NT2/D1 (cell line): ENCODE results near the gene TANC1.

Source experiments
- DNase-seq: peaks from one replicate; pipeline ENCODE4 v3.0.0-alpha.2; 2011; ENCODE audit warnings: low read depth, low spot score
- H3K27me3 ChIP-seq: 2 replicates; pipeline ENCODE4 v1.6.0; 2011; ENCODE audit warnings: mild to moderate bottlenecking; ENCODE audit not compliant: insufficient read length, insufficient read depth
- H3K36me3 ChIP-seq: 2 replicates; pipeline ENCODE4 v1.6.1; 2011; ENCODE audit warnings: mild to moderate bottlenecking, low read length, mixed read lengths; ENCODE audit not compliant: insufficient read depth, insufficient read length
- H3K4me1 ChIP-seq: 2 replicates; pipeline ENCODE4 v1.5.1; 2011; ENCODE audit not compliant: insufficient read depth, insufficient read length
- H3K4me3 ChIP-seq: 2 replicates; pipeline ENCODE4 v1.5.1; 2011; ENCODE audit warnings: low read depth; ENCODE audit not compliant: insufficient read length
- H3K9ac ChIP-seq: 2 replicates; pipeline ENCODE4 v1.6.0; 2011; ENCODE audit warnings: low read depth; ENCODE audit not compliant: insufficient read length
- H3K9me3 ChIP-seq: 2 replicates; pipeline ENCODE4 v1.5.1; 2011; ENCODE audit warnings: mild to moderate bottlenecking, low read length; ENCODE audit not compliant: insufficient read depth
- SUZ12 ChIP-seq: IDR thresholded peaks from 2 replicates; pipeline ENCODE4 v1.6.1; 2011; ENCODE audit not compliant: insufficient read length, insufficient read depth; ENCODE audit errors: extremely low read depth
- YY1 ChIP-seq: IDR thresholded peaks from 2 replicates; pipeline ENCODE4 v1.6.1; 2011; ENCODE audit not compliant: insufficient read length, insufficient read depth
- ZNF274 ChIP-seq: IDR thresholded peaks from 2 replicates; pipeline ENCODE4 v1.6.1; 2011; ENCODE audit warnings: mild to moderate bottlenecking, low read depth, low read length

TANC1 gene

DNA sequence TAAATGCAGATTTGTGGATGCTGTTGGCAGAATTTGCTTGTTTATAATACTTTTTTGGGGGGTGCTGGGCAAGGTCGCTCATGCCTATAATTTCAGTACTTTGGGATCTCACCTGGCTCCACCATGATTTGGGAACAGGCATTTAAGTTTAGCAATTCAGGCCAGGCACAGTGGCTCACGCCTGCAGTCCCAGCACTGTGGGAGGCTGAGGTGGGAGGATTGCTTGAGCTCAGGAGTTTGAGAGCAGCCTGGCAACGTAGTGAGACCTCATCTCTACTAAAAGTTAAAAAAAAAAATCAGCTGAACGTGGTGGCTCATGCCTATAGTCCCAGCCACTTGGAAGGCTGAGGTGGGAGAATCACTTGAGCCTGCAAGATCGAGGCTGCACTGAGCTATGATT, 20.7 kb downstream of the TANC1 start:
- H3K4me1 ChIP-seq: peaks cover 12% of the 10 kb centered on the region

DNA sequence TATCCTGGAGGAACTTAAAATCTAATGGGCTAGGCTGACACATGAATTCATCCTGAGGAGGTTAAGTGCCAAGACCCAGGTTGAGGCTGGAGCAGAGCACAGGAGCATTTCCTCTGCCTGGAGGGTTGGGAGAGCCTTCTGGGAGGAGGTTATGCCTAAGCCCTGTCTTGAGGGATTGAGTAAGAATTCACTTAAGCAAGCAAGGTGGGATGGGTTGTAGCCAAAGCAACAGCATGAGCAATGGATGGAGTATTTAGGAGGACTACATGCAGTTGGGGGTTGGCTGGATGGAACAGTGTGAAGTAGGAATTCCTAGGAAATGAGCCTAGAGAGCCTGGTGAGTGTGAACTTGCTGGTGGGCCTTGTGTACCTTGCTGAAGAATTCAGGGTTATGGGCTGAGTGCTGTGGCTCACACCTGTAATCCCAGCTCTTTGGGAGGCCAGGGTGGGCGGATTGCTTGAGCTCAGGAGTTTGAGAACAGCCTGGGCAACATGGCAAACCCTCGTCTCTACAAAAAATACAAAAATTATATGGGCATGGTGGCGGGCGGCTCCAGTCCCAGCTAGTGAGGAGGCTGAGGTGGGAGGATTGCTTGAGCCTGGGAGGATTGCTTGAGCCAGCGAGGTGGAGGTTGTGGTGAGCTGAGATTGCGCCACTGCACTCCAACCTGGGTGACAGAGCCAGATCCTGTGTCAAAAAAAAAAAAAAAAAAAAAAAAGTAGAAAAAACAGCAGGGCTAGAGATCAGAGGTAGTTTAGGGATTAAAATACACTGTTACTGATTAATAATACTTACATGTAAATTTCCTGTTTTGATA, 22.2 kb downstream of the TANC1 start:
- TF ChIP-seq ZNF274: no peak
- no peak for TF ChIP-seq SUZ12
- no peak for TF ChIP-seq YY1
- H3K4me3 ChIP-seq: no peak overlapping the region
- H3K27me3 ChIP-seq: no peaks in the 10 kb centered on the region
- H3K36me3 ChIP-seq: no peaks in the 10 kb centered on the region
- no peak overlapping the region for H3K9ac ChIP-seq
- peaks cover 12% of the 10 kb centered on the region for H3K4me1 ChIP-seq
- DNase-seq: no peak
- no peaks in the 10 kb centered on the region for H3K9me3 ChIP-seq

More for the DNA sequence above, 20.7 kb downstream of the TANC1 start:
- Histone ChIP-seq H3K4me3 (no peak overlapping the region), H3K27me3 (no peaks in the 10 kb centered on the region), H3K9ac (no peak overlapping the region), H3K9me3 (no peaks in the 10 kb centered on the region), H3K36me3 (no peaks in the 10 kb centered on the region)
- no peak for DNase-seq
- TF ChIP-seq SUZ12 (no peak), YY1 (no peak), ZNF274 (no peak)

DNA sequence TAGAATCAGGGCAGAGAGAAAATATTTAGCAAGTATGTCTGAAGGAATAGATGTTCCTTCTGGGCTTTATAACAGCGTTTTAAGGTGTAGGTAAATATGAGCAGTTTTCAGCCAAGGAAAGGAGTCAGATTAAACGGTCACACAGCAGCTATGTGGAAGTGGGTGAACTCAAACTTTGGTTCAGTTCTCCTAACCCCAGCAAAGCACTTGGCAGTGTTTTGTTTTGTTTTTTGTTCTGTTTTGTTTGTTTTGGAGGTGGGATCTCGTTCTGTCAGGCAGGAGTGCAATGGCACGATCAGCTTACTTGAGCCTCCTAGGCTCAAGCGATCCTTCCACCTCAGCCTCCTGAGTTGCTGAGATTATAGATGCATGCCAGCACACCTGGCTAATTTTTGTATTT, 24.6 kb downstream of the TANC1 start:
- no peaks in the 10 kb centered on the region for H3K36me3 ChIP-seq
- H3K4me1 ChIP-seq: peaks cover 9% of the 10 kb centered on the region
- no peaks in the 10 kb centered on the region for H3K9me3 ChIP-seq
- TF ChIP-seq SUZ12: no peak
- no peaks in the 10 kb centered on the region for H3K27me3 ChIP-seq
- H3K4me3 ChIP-seq: no peak overlapping the region
- no peak overlapping the region for H3K9ac ChIP-seq
- DNase-seq: no peak

DNA sequence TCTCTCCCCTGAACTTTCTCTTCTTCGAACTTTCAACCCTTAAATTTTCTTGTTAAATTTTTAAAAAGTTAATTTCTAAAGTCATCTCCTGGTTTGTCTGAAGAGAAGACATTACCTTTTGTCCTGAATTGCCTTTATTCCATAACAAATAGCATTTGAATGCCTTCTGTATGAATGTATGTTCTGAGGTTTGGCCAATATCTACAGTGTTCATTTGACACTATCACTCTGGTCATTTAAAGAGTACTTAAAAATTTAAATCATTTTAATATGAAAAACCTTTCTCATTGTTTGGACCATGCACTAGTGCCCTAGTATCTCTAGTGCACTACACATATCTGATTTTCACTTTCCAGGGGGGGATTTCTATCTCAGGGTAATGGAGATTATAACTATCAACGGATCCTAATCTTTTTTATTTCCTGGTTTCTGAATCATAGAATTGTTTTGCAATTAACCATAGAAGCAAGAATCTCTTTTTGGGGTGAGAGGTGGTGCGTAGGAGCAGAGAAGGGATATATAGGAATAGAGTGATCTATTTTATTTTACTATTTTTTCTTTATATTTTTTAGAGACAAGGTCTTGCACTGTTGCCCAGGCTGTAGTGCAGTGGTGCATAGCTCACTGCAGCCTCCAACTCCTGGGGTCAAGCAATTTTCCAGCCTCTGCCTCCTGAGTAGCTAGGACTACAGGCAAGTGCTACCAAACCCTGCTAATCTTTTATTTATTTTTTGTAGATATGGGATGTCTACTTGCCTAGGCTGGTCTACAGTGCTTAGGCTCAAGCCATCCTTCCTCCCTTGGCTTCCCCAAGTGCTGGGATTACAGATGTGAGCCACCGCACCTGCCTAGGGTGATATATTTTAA, 25.5 kb downstream of the TANC1 start:
- Histone ChIP-seq H3K9ac (no peak overlapping the region), H3K9me3 (no peaks in the 10 kb centered on the region), H3K4me3 (no peak overlapping the region), H3K27me3 (no peaks in the 10 kb centered on the region), H3K36me3 (no peaks in the 10 kb centered on the region), H3K4me1 (peaks cover 4% of the 10 kb centered on the region)
- no peak for TF ChIP-seq YY1
- TF ChIP-seq SUZ12: no peak
- no peak for TF ChIP-seq ZNF274
- DNase-seq: no peak

DNA sequence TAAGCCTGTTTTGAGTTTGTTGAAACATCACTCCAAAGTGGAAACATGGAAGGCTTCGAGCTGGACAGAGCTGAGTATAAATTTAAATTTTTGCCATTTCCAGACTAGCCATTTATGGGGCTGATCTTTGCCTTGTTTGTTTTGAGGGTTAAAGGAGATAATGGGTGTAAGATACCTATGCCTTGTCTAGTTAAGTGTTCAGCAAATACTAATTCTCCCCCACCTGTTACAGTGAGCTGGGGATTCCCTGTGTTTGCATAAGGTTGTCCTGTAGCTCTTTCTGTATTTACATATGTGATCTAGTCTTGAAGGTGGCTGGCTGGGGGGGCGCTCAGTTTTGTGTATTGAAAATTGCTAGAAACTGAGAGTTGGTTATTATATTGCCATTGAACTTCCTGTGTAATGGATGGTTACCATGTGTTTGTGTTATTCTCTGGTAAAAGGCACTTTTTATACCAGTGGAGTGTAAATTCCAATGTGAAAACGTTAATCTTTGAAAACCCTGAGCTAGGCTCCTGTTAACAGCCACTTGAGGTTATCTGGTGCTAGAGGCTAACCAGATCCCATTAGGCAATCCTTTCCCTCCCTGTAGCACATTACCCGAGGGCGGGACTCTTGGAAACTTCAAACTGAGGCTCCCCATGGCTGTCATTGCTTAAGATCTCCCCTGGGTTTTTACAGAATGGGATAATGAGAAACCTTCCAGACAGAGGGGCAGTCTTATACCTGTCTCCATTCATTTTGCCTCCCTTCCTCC, 26.7 kb downstream of the TANC1 start:
- Histone ChIP-seq H3K27me3 (no peaks in the 10 kb centered on the region), H3K4me1 (peaks cover 4% of the 10 kb centered on the region), H3K9ac (no peak overlapping the region), H3K9me3 (no peaks in the 10 kb centered on the region), H3K36me3 (no peaks in the 10 kb centered on the region), H3K4me3 (no peak overlapping the region)
- TF ChIP-seq SUZ12: no peak
- TF ChIP-seq ZNF274: no peak
- no peak for TF ChIP-seq YY1
- DNase-seq: no peak

DNA sequence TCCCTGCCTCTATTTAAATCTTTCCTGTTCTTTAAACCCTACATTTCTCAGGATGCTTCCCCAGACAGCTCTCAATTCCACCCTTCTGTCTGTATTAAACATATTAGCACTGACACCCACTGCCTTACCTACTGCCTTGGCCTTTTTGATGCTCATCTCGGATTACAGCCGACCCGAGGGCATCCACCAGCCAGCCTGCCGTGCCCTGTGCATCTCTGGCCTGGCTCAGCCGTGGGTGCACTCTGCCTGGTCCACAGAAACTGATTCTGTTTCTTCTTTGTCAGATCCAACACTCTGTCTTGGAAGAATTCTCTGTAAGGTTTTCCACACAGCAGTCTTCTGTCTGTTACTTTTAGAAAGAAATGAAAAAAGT, 27.2 kb downstream of the TANC1 start:
- Histone ChIP-seq H3K9ac (no peak overlapping the region), H3K4me3 (no peak overlapping the region), H3K27me3 (no peaks in the 10 kb centered on the region), H3K36me3 (peaks cover 3% of the 10 kb centered on the region), H3K4me1 (peaks cover under 1% of the 10 kb centered on the region), H3K9me3 (no peaks in the 10 kb centered on the region)
- no peak for DNase-seq
- TF ChIP-seq YY1 (no peak), ZNF274 (no peak), SUZ12 (no peak)

DNA sequence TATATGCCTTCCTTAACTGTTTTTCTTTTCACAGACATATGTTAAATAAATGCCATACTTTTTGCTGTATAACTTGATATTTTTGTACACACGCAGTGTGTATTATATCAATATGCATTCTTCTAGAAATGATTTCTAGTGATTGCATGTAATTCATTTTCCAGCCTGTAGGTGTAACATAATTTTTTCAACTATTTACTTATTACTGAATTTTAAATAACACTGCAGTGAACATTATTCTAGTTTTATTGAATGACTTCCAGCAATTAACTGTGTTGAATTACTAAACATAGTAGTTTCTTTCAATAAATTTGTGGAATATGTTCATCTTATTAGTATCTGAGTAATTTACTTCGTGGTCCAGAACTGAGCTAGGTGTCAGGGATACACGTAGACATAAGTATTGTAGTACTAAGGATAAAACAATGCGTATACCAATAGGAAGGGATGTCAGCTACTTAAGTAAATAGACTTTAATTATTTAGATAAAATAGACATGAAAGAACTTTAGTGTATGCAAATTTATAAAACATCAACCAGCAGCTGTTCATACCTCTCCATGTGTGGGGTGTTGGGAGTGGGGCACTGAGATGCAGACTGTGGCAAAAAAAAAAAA, 28.0 kb downstream of the TANC1 start:
- no peaks in the 10 kb centered on the region for H3K4me1 ChIP-seq
- no peak for TF ChIP-seq YY1
- H3K4me3 ChIP-seq: no peak overlapping the region

More for the DNA sequence above, 28.0 kb downstream of the TANC1 start:
- Histone ChIP-seq H3K9ac (no peak overlapping the region), H3K27me3 (no peaks in the 10 kb centered on the region), H3K9me3 (no peaks in the 10 kb centered on the region), H3K36me3 (peaks cover 11% of the 10 kb centered on the region)
- no peak for DNase-seq
